HG03103 (cell line): ENCODE results near the gene EPB41L2.
A peak's percentile ranks its signal among the peaks of the same experiment; 100 is the strongest.
"Not testable (repeated sequence)": the region's sequence is repeated elsewhere in the genome, so short reads cannot be mapped to it uniquely, and the experiment has no call there.

Source experiments
- ATAC-seq: cut with Tn5 transposase; IDR thresholded peaks from one replicate; pipeline ENCODE4 v1.9.1; 2021; ENCODE audit warnings: low read depth; ENCODE audit not compliant: unreplicated experiment

EPB41L2 gene

GRCh38 chr6:131063028-131063763 lies at the start of gene EPB41L2:
TSS of gene EPB41L2 (minus strand) at chr6:131063245. CDS start at chr6:130956485, 106,760 bp downstream.
- peak; percentile 76 for ATAC-seq

DNA sequence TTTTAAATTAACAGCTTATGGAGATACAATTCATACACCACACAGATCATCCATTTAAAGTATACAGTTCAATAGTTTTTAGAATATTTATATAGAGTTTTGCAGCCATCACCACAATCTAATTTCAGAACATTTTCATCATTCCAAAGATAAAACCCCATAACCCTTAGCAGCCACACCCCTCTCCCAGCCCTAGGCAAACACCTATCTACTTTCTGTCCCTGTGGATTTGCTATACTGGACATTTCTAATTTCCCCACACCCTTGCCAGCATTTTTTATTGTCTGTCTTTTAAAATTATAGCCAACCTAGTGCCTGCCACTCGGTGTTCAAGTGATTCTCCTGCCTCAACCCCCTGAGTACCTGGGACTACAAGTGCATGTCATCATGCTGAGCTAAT lies 49.2 kb upstream of the EPB41L2 start:
- no peak for ATAC-seq

DNA sequence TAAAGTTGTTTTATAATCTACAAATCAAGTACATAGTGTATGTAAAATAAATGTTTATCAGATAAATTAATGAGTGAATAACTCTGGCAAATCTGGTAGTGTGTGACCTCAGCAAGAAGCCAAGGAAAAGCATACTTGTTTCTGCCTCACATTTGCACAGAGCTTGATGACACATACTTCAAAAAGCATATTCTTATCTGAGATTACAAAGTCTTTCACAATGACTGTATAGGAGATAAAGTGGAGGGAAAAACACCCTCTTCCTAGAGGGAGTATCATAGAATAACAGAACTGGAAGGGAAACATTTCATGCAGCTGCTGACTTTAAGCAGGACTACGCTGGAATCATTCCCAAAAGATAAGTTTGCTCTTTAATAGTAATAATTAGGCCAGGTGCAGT lies 44.1 kb upstream of the EPB41L2 start:
- ATAC-seq, result no peak

DNA sequence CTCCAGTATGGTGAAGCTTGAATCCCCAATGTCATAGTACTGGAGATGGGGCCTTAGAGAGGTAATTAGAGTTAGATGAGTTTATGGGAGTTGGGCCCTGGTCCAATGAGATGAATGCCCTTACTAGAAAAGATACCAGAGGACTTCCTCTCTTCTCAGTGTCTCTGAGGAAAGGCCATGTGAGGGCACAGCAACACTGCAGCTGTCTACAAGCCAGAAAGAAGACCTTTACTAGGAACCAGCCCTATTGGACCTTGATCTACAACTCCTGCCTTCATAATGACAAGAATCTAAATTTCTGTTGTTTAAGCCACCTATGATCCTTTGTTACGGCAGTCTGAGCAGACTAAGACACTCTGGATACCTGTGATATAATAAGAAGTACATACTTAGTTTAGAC lies 40.9 kb upstream of the EPB41L2 start:
- no peak for ATAC-seq

GRCh38 chr6:131103296-131103695 lies 40.3 kb upstream of the EPB41L2 start:
- no peak for ATAC-seq

DNA sequence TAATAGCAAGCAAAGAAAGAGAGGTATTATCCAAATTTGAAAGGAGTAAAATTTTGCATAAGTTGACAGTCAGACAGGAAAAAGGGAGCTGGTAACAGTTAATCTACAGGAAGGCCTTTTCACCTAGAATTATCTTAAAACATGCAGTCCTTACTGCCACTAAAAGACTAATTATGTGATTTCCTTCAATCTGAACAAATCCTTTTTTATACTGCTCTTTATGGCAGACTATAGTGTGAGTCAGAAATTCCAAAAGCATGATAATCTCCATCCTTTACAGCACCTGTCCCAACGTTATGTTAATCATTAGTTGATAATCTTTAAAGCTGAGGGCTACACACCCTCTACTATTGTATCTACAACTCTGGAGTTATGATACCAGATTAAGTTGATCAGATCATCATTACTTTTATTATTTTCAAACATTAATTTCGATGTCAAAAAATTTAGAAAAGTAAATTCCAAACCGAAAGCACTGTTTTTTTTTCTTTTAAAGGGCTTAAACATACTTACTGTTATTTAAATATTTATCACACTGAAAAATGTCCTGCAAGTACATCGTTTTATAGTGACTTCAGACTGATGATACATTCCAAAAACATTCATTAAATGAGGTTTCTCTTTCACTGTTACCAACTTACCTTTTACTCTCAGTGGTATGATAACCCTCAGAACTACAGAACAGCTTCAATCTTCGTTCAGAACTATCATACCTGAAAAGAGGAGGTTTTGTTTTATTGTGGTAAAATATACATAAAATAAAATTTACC lies 39.1 kb upstream of the EPB41L2 start:
- ATAC-seq, result no peak

- no peak for ATAC-seq
Observed at GRCh38 chr6:131096786-131097185, 33.7 kb upstream of the EPB41L2 start.

GRCh38 chr6:131093334-131093733 lies 30.3 kb upstream of the EPB41L2 start:
- ATAC-seq, result no peak

- ATAC-seq, result not testable (repeated sequence)
Observed at GRCh38 chr6:131091944-131092343, 28.9 kb upstream of the EPB41L2 start.

GRCh38 chr6:131090339-131090738 lies 27.3 kb upstream of the EPB41L2 start:
- ATAC-seq, result not testable (repeated sequence)

DNA sequence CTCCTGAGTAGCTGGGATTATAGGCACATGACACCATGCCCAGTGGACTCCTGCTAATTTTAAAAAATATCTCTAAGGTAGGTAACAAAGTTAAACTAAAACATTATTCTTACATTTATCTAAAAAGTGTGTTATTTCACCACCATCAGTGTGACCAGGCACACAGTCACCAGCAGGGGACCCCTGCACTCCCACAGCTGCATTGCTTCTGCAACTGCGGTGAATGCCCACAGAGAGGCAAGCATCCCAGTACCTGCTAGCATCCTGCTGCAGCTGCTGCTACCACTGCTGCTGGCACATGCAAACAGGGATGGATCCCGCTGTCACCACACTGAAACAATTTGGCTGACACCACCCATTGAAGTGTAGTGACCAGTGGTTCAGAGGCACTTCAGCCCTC lies 21.9 kb upstream of the EPB41L2 start:
- no peak for ATAC-seq

DNA sequence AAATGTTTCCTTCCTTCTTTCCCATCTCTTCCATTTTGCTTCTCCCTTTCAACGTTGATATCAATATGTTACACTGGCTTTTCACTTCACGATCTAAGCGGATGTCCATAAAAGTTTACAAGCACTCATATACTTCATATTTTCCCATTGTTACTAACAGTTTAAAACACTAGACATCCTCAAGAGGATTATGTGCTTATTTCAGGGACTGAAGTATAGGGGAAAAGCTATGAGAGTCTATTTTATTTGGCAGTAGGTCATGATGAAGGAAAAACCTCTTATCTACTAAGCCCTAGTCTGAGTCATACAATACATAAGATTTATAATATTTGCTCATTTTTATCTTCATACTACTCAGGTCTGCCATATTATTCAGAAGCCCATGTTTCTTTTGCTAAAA lies 20.6 kb upstream of the EPB41L2 start:
- ATAC-seq, result no peak

- ATAC-seq, result no peak
Observed at GRCh38 chr6:131082335-131082734, 19.3 kb upstream of the EPB41L2 start.

GRCh38 chr6:131080084-131080483 lies 17.0 kb upstream of the EPB41L2 start:
- ATAC-seq, result no peak

DNA sequence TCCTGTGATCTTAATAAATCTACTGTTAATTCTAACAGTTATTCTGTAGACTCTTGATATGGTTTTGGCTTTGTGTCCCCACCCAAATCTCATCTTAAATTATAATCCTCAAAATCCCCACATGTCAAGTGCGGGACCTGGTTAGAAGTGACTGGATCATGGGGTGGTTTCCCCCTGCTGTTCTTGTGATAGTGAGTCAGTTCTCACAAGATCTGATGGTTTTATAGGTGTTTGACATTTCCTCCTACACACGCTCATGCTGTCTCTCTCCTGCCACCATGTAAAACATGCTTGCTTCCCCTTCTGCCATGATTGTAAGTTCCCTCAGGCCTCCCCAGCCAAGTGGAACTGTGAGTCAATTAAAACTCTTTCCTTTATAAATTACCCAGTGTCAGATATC lies 10.5 kb upstream of the EPB41L2 start:
- ATAC-seq, result no peak

DNA sequence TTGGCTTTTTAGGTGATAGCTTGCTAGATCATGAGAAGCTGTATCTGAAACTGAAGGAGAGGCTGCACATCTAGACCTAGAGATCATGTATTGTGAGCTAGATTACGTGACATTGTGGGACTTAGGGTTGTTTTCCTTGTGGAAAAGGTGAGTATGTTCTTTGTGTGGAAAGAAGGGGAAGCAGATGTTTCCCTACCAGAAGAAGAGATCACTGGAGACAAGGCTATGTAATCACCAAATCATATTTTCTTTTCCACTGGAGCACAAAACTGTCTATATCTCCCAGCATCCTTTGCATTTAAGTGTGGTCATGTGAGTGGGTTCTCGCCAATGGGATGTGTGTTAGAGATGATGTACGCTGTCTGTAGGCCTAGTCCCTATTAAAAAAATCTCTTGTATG lies 7.0 kb upstream of the EPB41L2 start:
- ATAC-seq, result no peak

DNA sequence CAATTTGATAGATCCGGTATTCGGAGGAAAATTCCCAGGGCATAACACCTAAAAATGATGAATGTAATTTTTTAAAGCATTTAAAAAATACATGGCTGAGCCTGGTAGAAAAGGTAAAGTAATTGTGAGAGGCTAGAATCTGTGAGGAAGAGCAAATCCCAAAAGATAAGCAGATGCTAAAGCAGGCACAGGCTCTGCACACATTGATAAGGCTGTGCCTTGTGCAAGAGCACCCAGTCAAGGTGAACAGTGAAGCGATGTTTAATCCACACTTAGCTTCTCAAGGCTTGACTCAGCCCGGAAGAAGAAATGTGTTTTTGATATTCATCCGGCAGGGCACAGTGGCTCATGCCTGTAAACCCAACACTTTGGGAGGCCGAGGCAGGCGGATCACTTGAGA lies 5.1 kb upstream of the EPB41L2 start:
- no peak for ATAC-seq

DNA sequence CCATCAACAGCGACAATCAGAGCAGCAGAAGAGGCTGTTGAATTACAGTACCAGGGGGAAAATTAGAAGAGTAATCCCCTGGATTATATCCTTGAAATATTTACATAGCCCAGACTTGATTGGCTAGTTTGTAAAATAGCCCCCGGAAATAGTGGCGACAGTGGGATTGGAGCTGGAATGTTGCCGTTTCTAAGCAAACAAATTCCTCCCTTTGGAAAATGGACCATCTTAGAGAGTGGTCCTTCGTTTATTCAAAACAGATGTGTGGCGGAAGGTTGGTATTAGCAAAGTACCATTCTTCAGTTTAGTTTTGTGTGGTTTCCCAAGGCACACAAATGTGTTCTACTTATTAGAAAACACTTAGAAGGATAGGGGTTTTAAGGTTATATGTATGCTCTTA lies 4.5 kb upstream of the EPB41L2 start:
- no peak for ATAC-seq

DNA sequence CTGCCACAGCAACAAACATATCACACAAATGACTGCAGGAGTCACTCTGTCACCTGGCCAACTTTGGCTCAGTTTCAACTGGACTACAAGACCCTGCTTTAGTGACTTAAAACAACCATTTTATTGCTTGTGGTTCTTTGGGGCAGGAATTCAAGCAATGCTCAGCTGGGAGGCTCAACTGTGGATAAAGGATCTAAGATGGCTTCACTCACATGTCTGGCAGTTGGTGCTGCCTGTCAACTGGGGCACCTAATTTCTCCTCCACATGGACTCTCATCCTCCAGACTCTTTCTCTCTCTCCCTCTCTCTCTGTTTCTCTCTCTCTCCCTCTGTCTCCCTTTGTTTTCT lies 2.8 kb upstream of the EPB41L2 start:
- ATAC-seq, result no peak

GRCh38 chr6:131065112-131065823 lies 2.2 kb upstream of the EPB41L2 start:
- no peak for ATAC-seq

- ATAC-seq, result no peak
Observed at GRCh38 chr6:131063764-131064272, 773 bp upstream of the EPB41L2 start.
